K562 (cell line): Measurements from ENCODE around the gene CEP95. TPM values are rescaled to one million over a fixed set of nuclear protein-coding genes. Genes with fewer than 3 reads are reported as not detected.

Experiments used
- ARID3A ChIP-seq: IDR thresholded peaks from 2 replicates; pipeline ENCODE4 v1.6.1; 2012; ENCODE audit warnings: low read depth, low read length, improper control_type of control experiment, borderline replicate concordance
- BACH1 ChIP-seq: fragments of 200-800 bp; sonication (Bioruptor generic); IDR thresholded peaks from 2 replicates; pipeline ENCODE4 v1.6.1; 2016; ENCODE audit warnings: missing genetic modification characterization, missing compliant biosample characterization
- KLF6 ChIP-seq: fragments of 250-450 bp; sonication (Bioruptor Pico); IDR thresholded peaks from 2 replicates; pipeline ENCODE4 v1.4.0; 2020; ENCODE audit warnings: mild to moderate bottlenecking, moderate library complexity, borderline replicate concordance
- NFRKB ChIP-seq: fragments of 450-650 bp; IDR thresholded peaks from 2 replicates; pipeline ENCODE4 v1.6.1; 2016; ENCODE audit warnings: low read depth
- REST ChIP-seq, 2 experiments: fragments of 450-650 bp; formaldehyde crosslinking in 1 of 2; IDR thresholded peaks; 2 replicates each; pipeline versions ENCODE4 v1.4.0 to v1.6.1; 2014 to 2020; ENCODE audit warnings: mild to moderate bottlenecking in 2 of 2, borderline replicate concordance in 1 of 2, low read depth in 1 of 2
- SAP30 ChIP-seq: fragments of 200-600 bp; sonication (generic); IDR thresholded peaks from 2 replicates; pipeline ENCODE4 v1.6.1; 2012; ENCODE audit warnings: borderline replicate concordance, low read depth, mild to moderate bottlenecking, moderate library complexity, low read length, control low read depth, inconsistent platforms; ENCODE audit not compliant: insufficient read depth, poor library complexity, severe bottlenecking
- polyA plus RNA-seq, 8 experiments: library from polyadenylated mRNA; depleted of rRNA in 4 of 8; stranded (reverse) in 5 of 8; unstranded in 3 of 8; fragments of >200 nt; fragmentation: Nextera tagmentation in 2 of 8; fragmentation: Illumina TruSeq in 1 of 8; extraction: Ambion mirVana in 2 of 8; extraction: Trizol in 1 of 8; gene quantifications; 2 replicates each; pipeline versions ENCODE4 v1.2.1 to v1.2.3, GENCODE V29; 2011 to 2014; ENCODE audit warnings: inconsistent platforms in 1 of 8, missing spikeins in 1 of 8
- total RNA-seq, 7 experiments: library from RNA; depleted of rRNA in 6 of 7; stranded (reverse); fragments of >200 nt in 6 of 7; fragmentation: Illumina TruSeq in 2 of 7; extraction: Trizol in 2 of 7; gene quantifications; 2 replicates each; pipeline versions ENCODE4 v1.2.1 to v1.2.3, GENCODE V29; 2011 to 2021; ENCODE audit warnings: low replicate concordance in 1 of 7
- TF ChIP-seq, protein P1 (sequence below): fragments of 450-650 bp; formaldehyde crosslinking; IDR thresholded peaks from 2 replicates; pipeline ENCODE4 v1.4.0; 2022; ENCODE audit warnings: mild to moderate bottlenecking, moderate library complexity

Gene CEP95
- total and polyA plus RNA-seq, 9 of the 15 experiments (the other 6 are each of a cell fraction or from before 2014, with no cell fraction given): 26.7 to 80.7 (median 56.9) TPM

- TF ChIP-seq BACH1 (tag) (no peak; the same call in 1 of the 2 replicates), KLF6 (CRISPR knock-in tag) (peak; percentile 73; the same call in 1 of the 2 replicates), SAP30 (peak; percentile 84), ARID3A (no peak), REST (IDR thresholded peaks at IDR 0.05; ENCODE audit: borderline replicate concordance) (no peak), REST (CRISPR knock-in tag; IDR thresholded peaks at IDR 0.05; ENCODE audit: low read depth) (0 out of 2 replicates have a peak, but pooled peaks have one; percentile 54), NFRKB (peak; percentile 79)
- TF ChIP-seq, protein P1, sequence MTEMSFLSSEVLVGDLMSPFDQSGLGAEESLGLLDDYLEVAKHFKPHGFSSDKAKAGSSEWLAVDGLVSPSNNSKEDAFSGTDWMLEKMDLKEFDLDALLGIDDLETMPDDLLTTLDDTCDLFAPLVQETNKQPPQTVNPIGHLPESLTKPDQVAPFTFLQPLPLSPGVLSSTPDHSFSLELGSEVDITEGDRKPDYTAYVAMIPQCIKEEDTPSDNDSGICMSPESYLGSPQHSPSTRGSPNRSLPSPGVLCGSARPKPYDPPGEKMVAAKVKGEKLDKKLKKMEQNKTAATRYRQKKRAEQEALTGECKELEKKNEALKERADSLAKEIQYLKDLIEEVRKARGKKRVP: no peak
Observed at GRCh38 chr17:64506576-64507412, at the start of gene CEP95 (continued).
